GM12878 (cell line): ENCODE data around the gene PMIS2. TPM values are rescaled to one million over a fixed set of nuclear protein-coding genes. Genes with fewer than 3 reads are reported as not detected.

Experiments
- ATAC-seq: fragments of 200-7000 bp; cut with Tn5 transposase; 3 replicates; pipeline ENCODE4 v1.9.1; 2020; ENCODE audit warnings: mild to moderate bottlenecking, moderate library complexity
- BruUV-seq: library from RNA; stranded (reverse); fragments of 400-500 nt; replicated peaks from 2 replicates; lab custom pipeline; 2021; lab: Mats Ljungman, UMichigan
- CTCF ChIA-PET: fragments of 300-600 bp; sonication (Branson Sonifier 250); formaldehyde crosslinking; extraction: SDS; loops from one replicate; lab custom pipeline; 2021; ENCODE audit warnings: inconsistent platforms; lab: Yijun Ruan, JAX
- POLR2A ChIA-PET: fragments of 350-600 bp; formaldehyde crosslinking; extraction: SDS; loops from one replicate; lab custom pipeline; 2021; ENCODE audit warnings: inconsistent platforms; lab: Charles Lee
- RAD21 ChIA-PET: fragments of 300-600 bp; sonication (Branson Sonifier 250); formaldehyde crosslinking; loops from one replicate; lab custom pipeline; 2023; ENCODE audit warnings: antibody characterized with exemption; ENCODE audit not compliant: unreplicated experiment; lab: Charles Lee
- SMC1A ChIA-PET: fragments of 300-600 bp; sonication (Branson Sonifier 250); formaldehyde crosslinking; loops from one replicate; lab custom pipeline; 2023; ENCODE audit not compliant: unreplicated experiment, uncharacterized antibody; lab: Charles Lee
- DNase-seq: peaks from one replicate; pipeline ENCODE4 v3.0.0-alpha.2; 2011; ENCODE audit warnings: low read depth, low spot score
- FAIRE-seq: peaks from 3 replicates; lab custom pipeline; 2011; peaks lifted over from hg19 to GRCh38; lab: Jason Lieb, UNC
- H2AFZ ChIP-seq: 2 replicates; pipeline ENCODE4 v1.6.0; 2011; ENCODE audit warnings: low read depth, low read length, control low read depth; ENCODE audit not compliant: control insufficient read depth
- H3K27ac ChIP-seq: 2 replicates; pipeline ENCODE4 v1.5.1; 2011; ENCODE audit warnings: control low read depth; ENCODE audit not compliant: control insufficient read depth, insufficient read depth
- H3K27me3 ChIP-seq, 2 experiments: replicated peaks in 1 of 2; 2 replicates each; pipeline versions ENCODE4 v1.6.0 to v1.6.1; 2011; ENCODE audit warnings: low read length in 1 of 2; ENCODE audit not compliant: control insufficient read depth in 2 of 2, insufficient read depth in 2 of 2
- H3K36me3 ChIP-seq, 2 experiments: 2 replicates each; pipeline ENCODE4 v1.5.1; 2011; ENCODE audit warnings: low read length in 1 of 2; ENCODE audit not compliant: control insufficient read depth in 2 of 2, insufficient read depth in 2 of 2
- H3K4me1 ChIP-seq: 2 replicates; pipeline ENCODE4 v1.6.1; 2011; ENCODE audit warnings: mild to moderate bottlenecking, low read length, moderate library complexity, mixed read lengths; ENCODE audit not compliant: control insufficient read depth, insufficient read depth
- H3K4me2 ChIP-seq: 2 replicates; pipeline ENCODE4 v1.6.0; 2011; ENCODE audit warnings: control low read depth; ENCODE audit not compliant: control insufficient read depth, insufficient read depth
- H3K4me3 ChIP-seq: fragments of 200-600 bp; sonication (generic); 2 replicates; pipeline ENCODE4 v1.5.1; 2016
- H3K79me2 ChIP-seq: 2 replicates; pipeline ENCODE4 v1.6.0; 2011; ENCODE audit warnings: low read length; ENCODE audit not compliant: control insufficient read depth, insufficient read depth
- H3K9ac ChIP-seq: 2 replicates; pipeline ENCODE4 v1.8.0; 2011; ENCODE audit warnings: low read length, control low read depth, mixed read lengths; ENCODE audit not compliant: control insufficient read depth, insufficient read depth
- H3K9me3 ChIP-seq: replicated peaks from 3 replicates; pipeline ENCODE4 v1.5.1; 2011; ENCODE audit warnings: mild to moderate bottlenecking, low read length; ENCODE audit not compliant: control insufficient read depth, insufficient read depth
- H4K20me1 ChIP-seq: 2 replicates; pipeline ENCODE4 v1.6.0; 2011; ENCODE audit not compliant: control insufficient read depth, insufficient read depth
- ATF2 ChIP-seq: IDR thresholded peaks from 2 replicates; pipeline ENCODE4 v1.6.1; 2012; ENCODE audit warnings: low read length, inconsistent platforms
- BHLHE40 ChIP-seq, 2 experiments: fragments of 450-650 bp in 1 of 2; IDR thresholded peaks; 2 replicates each; pipeline ENCODE4 v1.6.1; 2011 to 2017; ENCODE audit warnings: low read depth in 2 of 2, borderline replicate concordance in 1 of 2, improper control_type of control experiment in 1 of 2, low read length in 1 of 2, mild to moderate bottlenecking in 1 of 2
- CHD1 ChIP-seq: IDR thresholded peaks from 2 replicates; pipeline ENCODE4 v1.6.1; 2012; ENCODE audit warnings: low read depth, low read length, improper control_type of control experiment
- CREB1 ChIP-seq: IDR thresholded peaks from 2 replicates; pipeline ENCODE4 v1.6.1; 2012; ENCODE audit warnings: low read depth, mild to moderate bottlenecking, inconsistent platforms
- DPF2 ChIP-seq: fragments of 450-650 bp; IDR thresholded peaks from 2 replicates; pipeline ENCODE4 v1.6.1; 2017; ENCODE audit warnings: mild to moderate bottlenecking
- MEF2B ChIP-seq: fragments of 450-650 bp; IDR thresholded peaks from 2 replicates; pipeline ENCODE4 v1.6.1; 2018; ENCODE audit warnings: mild to moderate bottlenecking, moderate library complexity; ENCODE audit not compliant: partially characterized antibody, poor library complexity, severe bottlenecking
- MXI1 ChIP-seq: fragments of 150-350 bp; IDR thresholded peaks from 2 replicates; pipeline ENCODE4 v1.6.1; 2011; ENCODE audit warnings: low read depth, mild to moderate bottlenecking, inconsistent platforms, low read length, improper control_type of control experiment
- NBN ChIP-seq: fragments of 450-650 bp; IDR thresholded peaks from 2 replicates; pipeline ENCODE4 v1.6.1; 2016
- REST ChIP-seq: IDR thresholded peaks from 2 replicates; pipeline ENCODE4 v1.6.1; 2012; ENCODE audit warnings: mild to moderate bottlenecking, low read depth, low read length
- RFX5 ChIP-seq: IDR thresholded peaks from 2 replicates; pipeline ENCODE4 v1.6.1; 2011; ENCODE audit warnings: low read depth, low read length, improper control_type of control experiment
- SUZ12 ChIP-seq: fragments of 200-600 bp; sonication (generic); IDR thresholded peaks from one replicate; pipeline ENCODE4 v1.6.1; 2018; ENCODE audit warnings: antibody characterized with exemption, mild to moderate bottlenecking; ENCODE audit not compliant: unreplicated experiment
- ZNF24 ChIP-seq: fragments of 450-650 bp; IDR thresholded peaks from 2 replicates; pipeline ENCODE4 v1.6.1; 2017; ENCODE audit warnings: antibody characterized with exemption, mild to moderate bottlenecking
- WGBS: methylation state at CpG from one replicate; pipeline ENCODE4 v1.1.6; 2016; ENCODE audit warnings: low lambda C conversion rate; ENCODE audit not compliant: insufficient replicate concordance, insufficient coverage; ENCODE audit errors: missing lambda C conversion rate; 5-methylcytosine and 5-hydroxymethylcytosine counted together
- in situ Hi-C: fragments of 300-500 bp; cut with MboI; formaldehyde crosslinking; loops from 9 replicates; pipeline ENCODE4 v1.14.3; 2018; ENCODE audit warnings: mixed read lengths
- intact Hi-C: fragments of 100-400 bp; cut with micrococcal nuclease; formaldehyde crosslinking; loops from one replicate; pipeline ENCODE4 v1.14.2; 2022; ENCODE audit not compliant: unreplicated experiment
- polyA plus RNA-seq, 11 experiments: library from polyadenylated mRNA; depleted of rRNA in 4 of 11; unstranded in 6 of 11; stranded (reverse) in 5 of 11; fragments of >200 nt; fragmentation: Nextera tagmentation in 4 of 11; fragmentation: Illumina TruSeq in 1 of 11; extraction: Ambion mirVana in 4 of 11; extraction: Trizol in 1 of 11; gene quantifications; 1 replicate in 1 of 11; 2 replicates in 10 of 11; pipeline versions ENCODE4 v1.2.1 to v1.2.3, GENCODE V29; 2011 to 2016; ENCODE audit warnings: inconsistent platforms in 2 of 11, missing spikeins in 2 of 11, low read depth in 1 of 11
- total RNA-seq, 4 experiments: library from RNA; depleted of rRNA in 3 of 4; stranded (reverse); fragments of >200 nt in 3 of 4; fragmentation: Illumina TruSeq in 1 of 4; extraction: Trizol in 1 of 4; gene quantifications; 2 replicates each; pipeline versions ENCODE4 v1.2.1 to v1.2.3, GENCODE V29; 2013 to 2021

PMIS2 gene
- total and polyA plus RNA-seq, 10 of the 15 experiments (the other 5 are each of a cell fraction or from before 2014, with no cell fraction given), result not detected

- no TSS peak for BruUV-seq
- H3K27ac ChIP-seq, result no peak overlapping the region
- no peaks in the 10 kb centered on the region for H4K20me1 ChIP-seq
- peaks cover 30% of the 10 kb centered on the region for H3K4me1 ChIP-seq
- DNase-seq, result peak; percentile 46
- ChIA-PET RAD21 (interaction anchor here (0.6 to 0.7 kb wide), 2 partner anchors 35 to 51 kb away, joined by 3 read pairs; no protein-coding TSS in a partner anchor), SMC1A (interaction anchor here (1.1 kb wide), 1 partner anchor 45 kb away, joined by 3 read pairs; no protein-coding TSS in a partner anchor), CTCF (interaction anchor here (1.2 to 2.6 kb wide), 2 partner anchors 10 to 64 kb away, joined by 4 to 17 read pairs; no protein-coding TSS in a partner anchor), POLR2A (interaction anchor here (0.6 to 1.0 kb wide), 2 partner anchors 89 to 347 kb away, joined by 3 read pairs; partner anchors contain the start of gene COX6B1)
- intact Hi-C loops (no loop called here), in situ Hi-C loops (no loop called here)
- no peaks in the 10 kb centered on the region; a peak in 1 of 4 replicates for H3K36me3 ChIP-seq
- no peaks in the 10 kb centered on the region; the same call in 2 of the 3 replicates for H3K9me3 ChIP-seq
- no peak overlapping the region for H3K9ac ChIP-seq
- 1% methylated on average over 11 of the region's 11 CpGs for WGBS
- H3K27me3 ChIP-seq, result no peaks in the 10 kb centered on the region; a peak in 2 of 4 replicates
- H3K4me2 ChIP-seq, result peak overlapping the region; percentile 90
- no peaks in the 10 kb centered on the region for H3K79me2 ChIP-seq
- TF ChIP-seq ZNF24 (no peak), NBN (peak; percentile 39; the same call in 1 of the 2 replicates), RFX5 (peak; percentile 90), DPF2 (0 out of 2 replicates have a peak, but pooled peaks have one; percentile 11), BHLHE40 (IDR thresholded peaks at IDR 0.05; ENCODE audit: borderline replicate concordance in 1 of 2, low read depth in 2 of 2, low read length in 1 of 2) (peak; percentile 29 to 51; a peak in 2 of 4 replicates), CREB1 (0 out of 2 replicates have a peak, but pooled peaks have one; percentile 24), MEF2B (peak; percentile 94), REST (peak; percentile 89), ATF2 (no peak), CHD1 (no peak), MXI1 (peak; percentile 72), SUZ12 (no peak)
- no peak overlapping the region for H2AFZ ChIP-seq
- peak; percentile 87 for ATAC-seq
- H3K4me3 ChIP-seq, result no peak overlapping the region
- peak; percentile 44 for FAIRE-seq
Observed at GRCh38 chr19:35559281-35559659, 26.7 kb upstream of the PMIS2 start.
